ENCODE measurements around the gene TNFRSF21. TPM values are rescaled to one million over a fixed set of nuclear protein-coding genes. Genes with fewer than 3 reads are reported as not detected.

TNFRSF21 gene
- total RNA-seq, 4 donors from 2014 or later = 43.4 to 78.9 (median 63.0) TPM

GRCh38 chr6:47203266-47203937 lies 106.3 kb downstream of the TNFRSF21 start:
- Histone ChIP-seq H3K27ac (peak overlapping the region in 3 of 4 donors; percentile 20 to 55 (median 45)), H3K4me3 (no peak overlapping the region), H3K9me3 (no peaks in the 10 kb centered on the region), H3K4me1 (peaks cover 5 to 32% (median 6%) of the 10 kb centered on the region in 3 donors), H3K27me3 (no peaks in the 10 kb centered on the region), H3K36me3 (no peaks in the 10 kb centered on the region)
- no peak for TF ChIP-seq POLR2A (IDR thresholded peaks at IDR 0.05)
- TF ChIP-seq, protein P1, sequence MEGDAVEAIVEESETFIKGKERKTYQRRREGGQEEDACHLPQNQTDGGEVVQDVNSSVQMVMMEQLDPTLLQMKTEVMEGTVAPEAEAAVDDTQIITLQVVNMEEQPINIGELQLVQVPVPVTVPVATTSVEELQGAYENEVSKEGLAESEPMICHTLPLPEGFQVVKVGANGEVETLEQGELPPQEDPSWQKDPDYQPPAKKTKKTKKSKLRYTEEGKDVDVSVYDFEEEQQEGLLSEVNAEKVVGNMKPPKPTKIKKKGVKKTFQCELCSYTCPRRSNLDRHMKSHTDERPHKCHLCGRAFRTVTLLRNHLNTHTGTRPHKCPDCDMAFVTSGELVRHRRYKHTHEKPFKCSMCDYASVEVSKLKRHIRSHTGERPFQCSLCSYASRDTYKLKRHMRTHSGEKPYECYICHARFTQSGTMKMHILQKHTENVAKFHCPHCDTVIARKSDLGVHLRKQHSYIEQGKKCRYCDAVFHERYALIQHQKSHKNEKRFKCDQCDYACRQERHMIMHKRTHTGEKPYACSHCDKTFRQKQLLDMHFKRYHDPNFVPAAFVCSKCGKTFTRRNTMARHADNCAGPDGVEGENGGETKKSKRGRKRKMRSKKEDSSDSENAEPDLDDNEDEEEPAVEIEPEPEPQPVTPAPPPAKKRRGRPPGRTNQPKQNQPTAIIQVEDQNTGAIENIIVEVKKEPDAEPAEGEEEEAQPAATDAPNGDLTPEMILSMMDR (IDR thresholded peaks at IDR 0.05) = no peak
- intact Hi-C loops (cut with DNase I) = no loop called here
- WGBS, 2 donors = 54 to 64% methylated on average over 3 to 4 of the region's 4 CpGs
- no peak for DNase-seq

DNA sequence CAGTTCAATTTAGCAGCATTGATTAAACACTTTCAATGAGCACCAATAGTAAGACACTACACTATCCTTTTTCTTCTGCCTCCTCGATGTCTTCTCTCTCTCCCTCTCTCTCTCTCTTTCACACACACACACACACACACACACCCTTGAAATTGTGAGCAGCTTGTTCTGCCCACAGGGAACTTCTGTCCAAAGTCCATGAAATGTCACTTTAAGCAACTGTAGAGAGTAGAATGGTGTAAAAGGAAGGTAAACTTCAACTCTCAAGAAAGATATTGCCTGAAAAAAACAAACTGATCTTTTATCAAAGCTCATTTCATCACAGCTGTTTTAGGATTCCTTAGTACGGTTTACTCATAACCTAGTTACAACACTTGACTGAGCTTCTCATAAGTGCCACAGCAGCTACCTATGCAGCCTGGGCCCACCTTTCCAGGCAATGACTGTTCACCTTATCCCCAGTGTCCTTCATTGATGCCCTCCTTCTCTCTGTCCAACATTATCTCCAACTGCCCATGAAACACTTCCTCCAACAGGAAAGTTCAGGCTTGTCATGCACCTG lies 107.0 kb downstream of the TNFRSF21 start:
- intact Hi-C loops (cut with DNase I) = no loop called here
- peaks cover 5 to 39% (median 6%) of the 10 kb centered on the region in 3 donors for H3K4me1 ChIP-seq
- no peak for TF ChIP-seq POLR2A (IDR thresholded peaks at IDR 0.05)
- TF ChIP-seq, protein P1 (IDR thresholded peaks at IDR 0.05) = no peak
- H3K27me3 ChIP-seq = no peaks in the 10 kb centered on the region
- DNase-seq = no peak
- no peak overlapping the region for H3K27ac ChIP-seq
- no peak overlapping the region for H3K4me3 ChIP-seq
- H3K36me3 ChIP-seq = no peaks in the 10 kb centered on the region
- WGBS, 2 donors = 62 to 83% methylated on average over 2 of the region's 2 CpGs
- H3K9me3 ChIP-seq = no peaks in the 10 kb centered on the region

- H3K4me3 ChIP-seq = no peak overlapping the region
- H3K9me3 ChIP-seq = no peaks in the 10 kb centered on the region
- DNase-seq = no peak
- H3K27me3 ChIP-seq = no peaks in the 10 kb centered on the region
- peak overlapping the region in 3 of 4 donors; percentile 14 to 59 (median 42) for H3K27ac ChIP-seq
- H3K36me3 ChIP-seq = no peaks in the 10 kb centered on the region
- TF ChIP-seq POLR2A (IDR thresholded peaks at IDR 0.05) = no peak
- TF ChIP-seq, protein P1 (IDR thresholded peaks at IDR 0.05) = peak in 1 of 6 experiments; percentile 10
- 35 to 52% methylated on average over 3 of the region's 3 CpGs for WGBS, 2 donors
- intact Hi-C loops (cut with DNase I) = no loop called here
- peaks cover 5 to 43% (median 6%) of the 10 kb centered on the region in 3 donors for H3K4me1 ChIP-seq
Measured at GRCh38 chr6:47200536-47201334, 109.0 kb downstream of the TNFRSF21 start.

GRCh38 chr6:47197682-47198640 lies 111.7 kb downstream of the TNFRSF21 start:
- Histone ChIP-seq H3K36me3 (no peaks in the 10 kb centered on the region), H3K4me1 (peaks cover 0 to 29% (median 0%) of the 10 kb centered on the region in 3 donors), H3K27me3 (no peaks in the 10 kb centered on the region), H3K9me3 (no peaks in the 10 kb centered on the region), H3K4me3 (peak overlapping the region in 3 of 4 donors; percentile 5 to 47 (median 10)), H3K27ac (peak overlapping the region; percentile 50 to 70 (median 68))
- intact Hi-C loops (cut with DNase I) = no loop called here
- TF ChIP-seq, protein P1 (IDR thresholded peaks at IDR 0.05) = no peak
- no peak for TF ChIP-seq POLR2A (IDR thresholded peaks at IDR 0.05)
- no peak for DNase-seq
- 36 to 37% methylated on average over 6 of the region's 6 CpGs for WGBS, 2 donors

All from esophagus squamous epithelium (tissue), 5 donors.